Measurements from ENCODE around the gene ELL.

ELL gene

GRCh38 chr19:18510216-18510615, 11.7 kb downstream of the ELL start:
- no peak for TF ChIP-seq FOXM1 (IDR thresholded peaks at IDR 0.05; ENCODE audit: borderline replicate concordance, low read depth)
- no peak for TF ChIP-seq YY1 (IDR thresholded peaks at IDR 0.05; ENCODE audit: low read depth)
- no peak for TF ChIP-seq EGR1 (IDR thresholded peaks at IDR 0.05)
- TF ChIP-seq REST (IDR thresholded peaks at IDR 0.05; ENCODE audit: low read depth), result no peak
- TF ChIP-seq, protein P1, sequence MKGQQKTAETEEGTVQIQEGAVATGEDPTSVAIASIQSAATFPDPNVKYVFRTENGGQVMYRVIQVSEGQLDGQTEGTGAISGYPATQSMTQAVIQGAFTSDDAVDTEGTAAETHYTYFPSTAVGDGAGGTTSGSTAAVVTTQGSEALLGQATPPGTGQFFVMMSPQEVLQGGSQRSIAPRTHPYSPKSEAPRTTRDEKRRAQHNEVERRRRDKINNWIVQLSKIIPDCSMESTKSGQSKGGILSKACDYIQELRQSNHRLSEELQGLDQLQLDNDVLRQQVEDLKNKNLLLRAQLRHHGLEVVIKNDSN (IDR thresholded peaks at IDR 0.05), result no peak
- TF ChIP-seq, protein P2, sequence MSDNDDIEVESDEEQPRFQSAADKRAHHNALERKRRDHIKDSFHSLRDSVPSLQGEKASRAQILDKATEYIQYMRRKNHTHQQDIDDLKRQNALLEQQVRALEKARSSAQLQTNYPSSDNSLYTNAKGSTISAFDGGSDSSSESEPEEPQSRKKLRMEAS (IDR thresholded peaks at IDR 0.05), result no peak
- no peak for TF ChIP-seq CEBPB (IDR thresholded peaks at IDR 0.05)
- TF ChIP-seq NFIC (IDR thresholded peaks at IDR 0.05), result no peak
- TF ChIP-seq TEAD4 (IDR thresholded peaks at IDR 0.05), result no peak
- no peak for TF ChIP-seq ZBTB7A (IDR thresholded peaks at IDR 0.05; ENCODE audit: low read depth)
- TF ChIP-seq EP300 (IDR thresholded peaks at IDR 0.05; ENCODE audit: borderline replicate concordance), result no peak
- no peak for TF ChIP-seq RAD21 (IDR thresholded peaks at IDR 0.05; ENCODE audit: low read depth)
- no peak for TF ChIP-seq TCF12 (IDR thresholded peaks at IDR 0.05; ENCODE audit: low read depth)
- no peak for TF ChIP-seq CREB1 (IDR thresholded peaks at IDR 0.05; ENCODE audit: low read depth)
- no peak for TF ChIP-seq TAF1 (IDR thresholded peaks at IDR 0.05; ENCODE audit: low read depth)

- no peak for TF ChIP-seq YY1 (IDR thresholded peaks at IDR 0.05; ENCODE audit: low read depth)
- no peak for TF ChIP-seq TCF12 (IDR thresholded peaks at IDR 0.05; ENCODE audit: low read depth)
- no peak for TF ChIP-seq CEBPB (IDR thresholded peaks at IDR 0.05)
- no peak for TF ChIP-seq NFIC (IDR thresholded peaks at IDR 0.05)
- no peak for TF ChIP-seq RAD21 (IDR thresholded peaks at IDR 0.05; ENCODE audit: low read depth)
- TF ChIP-seq, protein P2 (IDR thresholded peaks at IDR 0.05), result no peak
These were observed 13.3 kb downstream of the ELL start for GRCh38 chr19:18508585-18508984.

GRCh38 chr19:18507727-18508440, 14.0 kb downstream of the ELL start:
- TF ChIP-seq TAF1 (IDR thresholded peaks at IDR 0.05; ENCODE audit: low read depth), result no peak
- TF ChIP-seq, protein P2 (IDR thresholded peaks at IDR 0.05), result no peak
- TF ChIP-seq YY1 (IDR thresholded peaks at IDR 0.05; ENCODE audit: low read depth), result no peak
- TF ChIP-seq EP300 (IDR thresholded peaks at IDR 0.05; ENCODE audit: borderline replicate concordance), result no peak
- no peak for TF ChIP-seq CREB1 (IDR thresholded peaks at IDR 0.05; ENCODE audit: low read depth)
- TF ChIP-seq REST (IDR thresholded peaks at IDR 0.05; ENCODE audit: low read depth), result no peak
- no peak for TF ChIP-seq FOXM1 (IDR thresholded peaks at IDR 0.05; ENCODE audit: borderline replicate concordance, low read depth)
- TF ChIP-seq CEBPB (IDR thresholded peaks at IDR 0.05), result no peak
- TF ChIP-seq EGR1 (IDR thresholded peaks at IDR 0.05), result no peak
- no peak for TF ChIP-seq TCF12 (IDR thresholded peaks at IDR 0.05; ENCODE audit: low read depth)
- no peak for TF ChIP-seq NFIC (IDR thresholded peaks at IDR 0.05)
- no peak for TF ChIP-seq TEAD4 (IDR thresholded peaks at IDR 0.05)
- TF ChIP-seq RAD21 (IDR thresholded peaks at IDR 0.05; ENCODE audit: low read depth), result no peak

DNA sequence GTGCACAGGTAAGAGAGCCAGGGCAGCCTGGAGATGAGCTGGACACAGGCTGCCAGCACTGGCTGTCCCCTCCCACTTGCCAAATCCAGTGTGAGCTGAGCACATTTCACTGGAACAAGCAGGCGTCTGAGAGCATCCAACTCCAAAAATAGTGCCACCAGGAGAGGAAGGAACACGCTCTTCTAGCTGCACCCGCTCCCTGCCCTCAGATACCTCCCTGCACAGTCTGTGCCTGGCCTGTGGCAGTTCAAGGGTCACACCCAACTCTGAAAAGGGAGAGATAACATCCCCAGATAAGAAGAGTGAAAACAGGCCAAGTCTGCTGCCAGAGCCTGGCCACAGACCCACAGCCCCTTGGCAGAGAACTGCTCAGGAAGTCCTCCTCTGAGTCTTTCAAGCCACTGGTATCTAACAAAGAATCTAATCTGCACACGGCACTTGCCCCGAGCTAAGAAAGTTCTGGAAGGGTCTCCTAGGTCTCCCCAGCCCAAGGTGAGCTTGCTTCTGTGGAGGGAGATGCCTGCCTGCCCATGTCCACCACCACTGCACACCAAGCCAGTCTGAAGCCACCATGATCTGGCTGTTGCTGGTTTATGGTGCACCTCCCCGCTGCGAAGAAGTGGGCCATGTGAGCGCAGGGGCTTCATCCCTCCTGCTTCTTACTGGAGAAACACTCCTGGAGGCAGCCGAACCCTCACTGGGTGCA, 14.7 kb downstream of the ELL start:
- TF ChIP-seq REST (IDR thresholded peaks at IDR 0.05; ENCODE audit: low read depth) (no peak), CREB1 (IDR thresholded peaks at IDR 0.05; ENCODE audit: low read depth) (no peak), EP300 (IDR thresholded peaks at IDR 0.05; ENCODE audit: borderline replicate concordance) (no peak), CEBPB (IDR thresholded peaks at IDR 0.05) (no peak), ZBTB7A (IDR thresholded peaks at IDR 0.05; ENCODE audit: low read depth) (no peak), TCF12 (IDR thresholded peaks at IDR 0.05; ENCODE audit: low read depth) (no peak), FOXM1 (IDR thresholded peaks at IDR 0.05; ENCODE audit: borderline replicate concordance, low read depth) (no peak), YY1 (IDR thresholded peaks at IDR 0.05; ENCODE audit: low read depth) (no peak), TAF1 (IDR thresholded peaks at IDR 0.05; ENCODE audit: low read depth) (no peak), NFIC (IDR thresholded peaks at IDR 0.05) (no peak), EGR1 (IDR thresholded peaks at IDR 0.05) (no peak), TEAD4 (IDR thresholded peaks at IDR 0.05) (no peak), RAD21 (IDR thresholded peaks at IDR 0.05; ENCODE audit: low read depth) (no peak)
- TF ChIP-seq, protein P2 (IDR thresholded peaks at IDR 0.05), result no peak
- TF ChIP-seq, protein P1 (IDR thresholded peaks at IDR 0.05), result no peak

Measured in Ishikawa (cell line).